ENCODE measurements around the gene FSIP1. TPM values are rescaled to one million over a fixed set of nuclear protein-coding genes. Genes with fewer than 3 reads are reported as not detected.

FSIP1 gene
- polyA plus RNA-seq, 1 experiment = 0.22 TPM

DNA sequence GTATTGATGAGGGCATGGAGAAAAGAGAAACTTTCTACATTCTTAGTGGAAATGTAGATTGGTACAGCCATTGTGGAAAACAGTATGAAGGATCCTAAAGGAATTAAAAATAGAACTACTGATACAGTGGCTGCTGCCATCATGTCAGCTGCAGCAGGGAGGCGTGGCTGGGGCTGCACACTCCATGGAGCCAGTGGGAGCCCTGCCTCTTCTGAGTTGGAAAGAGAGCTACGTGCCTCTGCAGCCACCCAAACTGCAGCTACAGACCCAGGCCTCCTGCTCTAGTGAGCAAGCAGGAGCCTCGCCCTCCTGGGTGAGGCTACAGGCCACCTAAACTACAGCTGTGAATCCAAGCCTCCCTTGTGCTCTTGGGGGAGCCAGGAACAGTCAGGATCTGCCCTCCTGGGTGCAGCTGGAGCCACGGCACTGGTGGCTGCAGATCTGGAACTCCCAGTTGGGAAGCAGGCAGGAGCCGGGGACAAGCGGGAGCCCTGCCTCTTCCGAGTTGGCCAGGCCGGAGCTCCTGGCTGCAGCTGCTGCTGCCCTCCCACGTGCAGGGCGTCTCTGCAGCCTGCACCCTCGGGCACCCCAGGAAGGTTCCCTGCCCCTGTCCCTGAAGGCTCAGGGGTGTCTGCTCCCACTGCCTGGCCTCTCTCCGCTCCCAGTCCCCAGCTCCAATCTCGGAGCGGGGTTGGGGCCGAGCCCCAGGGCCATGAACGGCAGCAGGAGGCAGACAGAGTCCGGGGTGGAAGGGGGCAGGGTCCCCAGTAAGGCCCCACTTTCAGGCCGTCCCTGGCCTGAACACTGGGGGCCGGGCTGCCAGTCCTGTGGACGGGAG is 137.3 kb downstream of the FSIP1 start:
- ChIA-PET POLR2A (interaction anchor here (0.7 kb wide), 1 partner anchor 23 kb away, joined by 3 read pairs; no protein-coding TSS in a partner anchor), CTCF (interaction anchor here (0.6 to 0.8 kb wide), 5 partner anchors 22 to 478 kb away, joined by 3 to 4 read pairs (median 3); no protein-coding TSS in a partner anchor)
- Histone ChIP-seq H3K27me3 (ENCODE audit: control insufficient read depth, insufficient read depth, low read length) (no peaks in the 10 kb centered on the region), H3K36me3 (ENCODE audit: control insufficient read depth, insufficient read depth, low read length) (no peaks in the 10 kb centered on the region), H3K4me3 (ENCODE audit: low read depth, low read length) (no peak overlapping the region)
- no peak for DNase-seq (ENCODE audit: low read depth)
- TF ChIP-seq, protein P1, sequence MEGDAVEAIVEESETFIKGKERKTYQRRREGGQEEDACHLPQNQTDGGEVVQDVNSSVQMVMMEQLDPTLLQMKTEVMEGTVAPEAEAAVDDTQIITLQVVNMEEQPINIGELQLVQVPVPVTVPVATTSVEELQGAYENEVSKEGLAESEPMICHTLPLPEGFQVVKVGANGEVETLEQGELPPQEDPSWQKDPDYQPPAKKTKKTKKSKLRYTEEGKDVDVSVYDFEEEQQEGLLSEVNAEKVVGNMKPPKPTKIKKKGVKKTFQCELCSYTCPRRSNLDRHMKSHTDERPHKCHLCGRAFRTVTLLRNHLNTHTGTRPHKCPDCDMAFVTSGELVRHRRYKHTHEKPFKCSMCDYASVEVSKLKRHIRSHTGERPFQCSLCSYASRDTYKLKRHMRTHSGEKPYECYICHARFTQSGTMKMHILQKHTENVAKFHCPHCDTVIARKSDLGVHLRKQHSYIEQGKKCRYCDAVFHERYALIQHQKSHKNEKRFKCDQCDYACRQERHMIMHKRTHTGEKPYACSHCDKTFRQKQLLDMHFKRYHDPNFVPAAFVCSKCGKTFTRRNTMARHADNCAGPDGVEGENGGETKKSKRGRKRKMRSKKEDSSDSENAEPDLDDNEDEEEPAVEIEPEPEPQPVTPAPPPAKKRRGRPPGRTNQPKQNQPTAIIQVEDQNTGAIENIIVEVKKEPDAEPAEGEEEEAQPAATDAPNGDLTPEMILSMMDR (IDR thresholded peaks at IDR 0.05; ENCODE audit: insufficient read depth, low read depth, low read length) = no peak

DNA sequence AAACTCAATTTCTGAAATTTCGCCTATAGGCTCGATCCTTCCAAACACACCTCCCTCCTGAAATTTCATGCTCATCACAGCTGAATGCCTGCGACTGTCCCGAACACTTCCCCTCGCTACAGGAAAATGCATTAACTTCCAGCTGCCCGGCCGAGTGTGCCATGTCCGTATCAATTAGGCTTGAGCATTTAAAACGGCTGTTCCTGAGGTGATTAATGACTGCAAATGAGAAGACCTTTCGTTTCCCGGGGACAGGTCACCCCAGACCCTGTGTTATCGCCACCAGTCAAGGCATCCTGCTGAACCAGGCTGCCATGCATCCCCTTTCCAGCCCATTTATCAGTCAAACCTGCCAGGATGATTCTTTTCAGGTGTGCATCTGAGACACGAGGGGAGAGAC is 138.5 kb downstream of the FSIP1 start:
- ChIA-PET POLR2A (no interaction called here), CTCF (interaction anchor here (0.8 to 1.3 kb wide), 3 partner anchors 9 to 23 kb away, joined by 3 to 7 read pairs (median 4); no protein-coding TSS in a partner anchor)
- TF ChIP-seq, protein P1 (IDR thresholded peaks at IDR 0.05; ENCODE audit: insufficient read depth, low read depth, low read length) = no peak
- Histone ChIP-seq H3K36me3 (ENCODE audit: control insufficient read depth, insufficient read depth, low read length) (no peaks in the 10 kb centered on the region), H3K4me3 (ENCODE audit: low read depth, low read length) (no peak overlapping the region), H3K27me3 (ENCODE audit: control insufficient read depth, insufficient read depth, low read length) (no peaks in the 10 kb centered on the region)
- no peak for DNase-seq (ENCODE audit: low read depth)

DNA sequence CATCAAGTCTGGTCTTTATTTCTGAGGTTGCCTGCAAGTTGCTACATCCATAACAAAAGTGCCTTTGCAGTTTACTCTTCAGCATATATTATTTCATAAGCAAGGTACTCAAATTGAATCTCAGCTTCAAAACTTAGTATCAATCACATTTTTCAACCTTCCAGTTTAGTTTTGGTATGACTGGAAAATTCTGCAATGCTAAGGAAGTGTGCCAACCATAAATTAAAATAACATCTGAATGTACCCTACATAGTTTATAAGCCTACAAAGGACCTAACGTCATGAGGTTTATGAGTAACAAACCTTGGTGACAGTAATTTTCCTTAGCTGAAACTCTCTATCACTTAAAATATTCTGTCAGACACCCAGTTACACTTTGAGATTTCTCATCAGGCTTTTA is 138.9 kb downstream of the FSIP1 start:
- TF ChIP-seq, protein P1 (IDR thresholded peaks at IDR 0.05; ENCODE audit: insufficient read depth, low read depth, low read length) = no peak
- Histone ChIP-seq H3K36me3 (ENCODE audit: control insufficient read depth, insufficient read depth, low read length) (no peaks in the 10 kb centered on the region), H3K27me3 (ENCODE audit: control insufficient read depth, insufficient read depth, low read length) (no peaks in the 10 kb centered on the region), H3K4me3 (ENCODE audit: low read depth, low read length) (no peak overlapping the region)
- ChIA-PET CTCF (interaction anchor here (0.8 to 1.3 kb wide), 2 partner anchors 9 to 15 kb away, joined by 4 to 7 read pairs; no protein-coding TSS in a partner anchor), POLR2A (no interaction called here)
- no peak for DNase-seq (ENCODE audit: low read depth)

DNA sequence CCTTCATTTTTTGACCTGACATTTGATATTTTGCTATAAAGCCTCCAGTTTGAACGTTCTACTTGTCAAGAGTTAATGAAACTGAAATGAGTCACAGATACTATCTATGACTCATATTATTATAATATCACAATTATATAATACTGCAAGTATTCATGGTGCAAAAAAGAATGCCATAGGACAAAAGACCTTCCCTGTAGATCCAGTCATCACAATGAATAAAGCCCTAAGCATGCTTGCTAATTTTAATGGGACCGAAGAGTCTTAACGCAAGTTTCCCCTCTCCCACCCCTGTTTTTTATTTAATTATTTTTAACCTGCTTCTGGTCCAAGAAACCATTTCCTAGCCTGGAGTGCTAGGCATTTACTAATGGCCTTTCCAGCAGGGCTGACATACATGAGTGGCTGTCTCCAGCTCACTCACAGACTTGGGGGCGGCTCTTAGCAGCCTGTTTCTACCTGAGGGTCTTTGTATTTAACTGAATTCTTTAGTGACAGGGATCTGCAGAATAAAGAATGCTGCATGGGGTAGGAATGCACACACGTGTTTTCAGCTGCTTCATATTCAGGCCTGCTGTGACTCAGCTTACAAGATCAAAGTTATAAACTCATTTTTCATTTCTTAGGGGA is 140.5 kb downstream of the FSIP1 start:
- CTCF ChIA-PET = interaction anchor here (0.8 to 1.7 kb wide), 3 partner anchors 10 to 21 kb away, joined by 3 to 6 read pairs (median 4); no protein-coding TSS in a partner anchor
- POLR2A ChIA-PET = no interaction called here
- no peaks in the 10 kb centered on the region for H3K27me3 ChIP-seq (ENCODE audit: control insufficient read depth, insufficient read depth, low read length)
- no peaks in the 10 kb centered on the region for H3K36me3 ChIP-seq (ENCODE audit: control insufficient read depth, insufficient read depth, low read length)
- TF ChIP-seq, protein P1 (IDR thresholded peaks at IDR 0.05; ENCODE audit: insufficient read depth, low read depth, low read length) = no peak
- DNase-seq (ENCODE audit: low read depth) = peak; percentile 47
- H3K4me3 ChIP-seq (ENCODE audit: low read depth, low read length) = no peak overlapping the region

Measured in BJ (cell line).